HEK293 (cell line): ENCODE results near the gene HPCAL1.

ENCODE experiments used
- CTCF ChIA-PET: fragments of 350-600 bp; formaldehyde crosslinking; extraction: SDS; loops from one replicate; lab custom pipeline; 2021; ENCODE audit warnings: antibody characterized with exemption; lab: Yijun Ruan, JAX
- POLR2A ChIA-PET: fragments of 300-600 bp; formaldehyde crosslinking; extraction: SDS; loops from one replicate; lab custom pipeline; 2020; ENCODE audit warnings: antibody characterized with exemption, inconsistent platforms; lab: Yijun Ruan, JAX
- H3K27ac ChIP-seq: fragments of 200-500 bp; sonication (Bioruptor generic); 2 replicates; pipeline ENCODE4 v1.5.1; 2014; ENCODE audit warnings: low read depth, low read length, control low read depth, inconsistent platforms; ENCODE audit errors: extremely low read depth
- H3K36me3 ChIP-seq, 2 experiments: fragments of 200-500 bp in 1 of 2; sonication (Bioruptor generic) in 1 of 2; 1 replicate in 1 of 2; 2 replicates in 1 of 2; pipeline ENCODE4 v1.5.1; 2014 to 2017; ENCODE audit warnings: inconsistent platforms in 2 of 2, low read length in 2 of 2; ENCODE audit not compliant: control insufficient read depth in 2 of 2, insufficient read depth in 1 of 2
- H3K4me1 ChIP-seq: fragments of 200-500 bp; sonication (Bioruptor generic); 2 replicates; pipeline ENCODE4 v1.5.1; 2014; ENCODE audit warnings: mild to moderate bottlenecking, low read length, inconsistent platforms; ENCODE audit not compliant: control insufficient read depth, insufficient read depth
- H3K4me3 ChIP-seq: 2 replicates; pipeline ENCODE4 v1.5.1; 2011; ENCODE audit warnings: low read depth, mild to moderate bottlenecking, control low read depth, low read length, moderate library complexity
- H3K9me3 ChIP-seq: fragments of 200-500 bp; sonication (Bioruptor generic); 2 replicates; pipeline ENCODE4 v1.5.1; 2014; ENCODE audit warnings: low read depth, low read length, inconsistent platforms; ENCODE audit not compliant: control insufficient read depth, insufficient read depth
- BCL11B ChIP-seq: fragments of 450-650 bp; formaldehyde crosslinking; IDR thresholded peaks from 2 replicates; pipeline ENCODE4 v1.5.1; 2016; ENCODE audit warnings: low read depth, missing biosample characterization, missing genetic modification characterization
- EGR2 ChIP-seq: fragments of 450-650 bp; formaldehyde crosslinking; IDR thresholded peaks from 2 replicates; pipeline ENCODE4 v1.5.1; 2016; ENCODE audit warnings: low read depth, missing biosample characterization, missing genetic modification characterization
- FEZF1 ChIP-seq: fragments of 450-650 bp; formaldehyde crosslinking; IDR thresholded peaks from 2 replicates; pipeline ENCODE4 v1.5.1; 2016; ENCODE audit warnings: missing biosample characterization, missing genetic modification characterization
- GLIS1 ChIP-seq: fragments of 450-650 bp; formaldehyde crosslinking; IDR thresholded peaks from 2 replicates; pipeline ENCODE4 v1.5.1; 2016; ENCODE audit warnings: missing biosample characterization, missing genetic modification characterization
- KLF1 ChIP-seq: fragments of 450-650 bp; formaldehyde crosslinking; IDR thresholded peaks from 2 replicates; pipeline ENCODE4 v1.5.1; 2016; ENCODE audit warnings: missing biosample characterization, missing genetic modification characterization
- MYNN ChIP-seq: fragments of 450-650 bp; formaldehyde crosslinking; IDR thresholded peaks from 2 replicates; pipeline ENCODE4 v1.5.1; 2016; ENCODE audit warnings: missing biosample characterization, missing genetic modification characterization, borderline replicate concordance
- OSR2 ChIP-seq: fragments of 450-650 bp; formaldehyde crosslinking; IDR thresholded peaks from 2 replicates; pipeline ENCODE4 v1.5.1; 2016; ENCODE audit warnings: missing biosample characterization, missing genetic modification characterization
- OVOL3 ChIP-seq: fragments of 450-650 bp; formaldehyde crosslinking; IDR thresholded peaks from 2 replicates; pipeline ENCODE4 v1.5.1; 2016; ENCODE audit warnings: missing biosample characterization, missing genetic modification characterization
- PBX3 ChIP-seq: sonication (generic); formaldehyde crosslinking; IDR thresholded peaks from 2 replicates; pipeline ENCODE4 v1.8.1; 2022; ENCODE audit warnings: mild to moderate bottlenecking, moderate library complexity, missing genetic modification reagents
- PRDM1 ChIP-seq: fragments of 450-650 bp; formaldehyde crosslinking; IDR thresholded peaks from 2 replicates; pipeline ENCODE4; 2016; ENCODE audit warnings: missing biosample characterization, missing genetic modification characterization
- SCRT1 ChIP-seq: fragments of 450-650 bp; formaldehyde crosslinking; IDR thresholded peaks from 2 replicates; pipeline ENCODE4 v1.5.1; 2016; ENCODE audit warnings: missing biosample characterization, missing genetic modification characterization, borderline replicate concordance
- SCRT2 ChIP-seq: fragments of 450-650 bp; formaldehyde crosslinking; IDR thresholded peaks from 2 replicates; pipeline ENCODE4 v1.5.1; 2016; ENCODE audit warnings: missing biosample characterization, missing genetic modification characterization
- ZBTB17 ChIP-seq: fragments of 450-650 bp; formaldehyde crosslinking; IDR thresholded peaks from 2 replicates; pipeline ENCODE4 v1.5.1; 2016; ENCODE audit warnings: missing biosample characterization, missing genetic modification characterization
- ZBTB49 ChIP-seq: fragments of 450-650 bp; formaldehyde crosslinking; IDR thresholded peaks from 2 replicates; pipeline ENCODE4 v1.5.1; 2016; ENCODE audit warnings: missing biosample characterization, missing genetic modification characterization, low read depth
- ZFHX2 ChIP-seq: fragments of 450-650 bp; formaldehyde crosslinking; conservative IDR thresholded peaks from 2 replicates; pipeline ENCODE4 v1.5.1; 2016; ENCODE audit warnings: missing biosample characterization, missing genetic modification characterization
- ZIC2 ChIP-seq: fragments of 450-650 bp; formaldehyde crosslinking; IDR thresholded peaks from 2 replicates; pipeline ENCODE4 v1.5.1; 2016; ENCODE audit warnings: missing biosample characterization, missing genetic modification characterization
- ZNF114 ChIP-seq: fragments of 450-650 bp; formaldehyde crosslinking; IDR thresholded peaks from 2 replicates; pipeline ENCODE4 v1.5.0; 2017; ENCODE audit warnings: missing biosample characterization, missing genetic modification characterization
- ZNF140 ChIP-seq: fragments of 450-650 bp; formaldehyde crosslinking; IDR thresholded peaks from 2 replicates; pipeline ENCODE4 v1.5.1; 2016; ENCODE audit warnings: missing biosample characterization, missing genetic modification characterization
- ZNF169 ChIP-seq: fragments of 450-650 bp; formaldehyde crosslinking; IDR thresholded peaks from 2 replicates; pipeline ENCODE4 v1.5.1; 2016; ENCODE audit warnings: missing biosample characterization, missing genetic modification characterization
- ZNF175 ChIP-seq: fragments of 450-650 bp; formaldehyde crosslinking; IDR thresholded peaks from 2 replicates; pipeline ENCODE4 v1.5.1; 2016; ENCODE audit warnings: missing biosample characterization, missing genetic modification characterization
- ZNF354C ChIP-seq: fragments of 450-650 bp; formaldehyde crosslinking; IDR thresholded peaks from 2 replicates; pipeline ENCODE4 v1.5.1; 2016; ENCODE audit warnings: missing biosample characterization, missing genetic modification characterization, low read depth, borderline replicate concordance
- ZNF416 ChIP-seq: fragments of 450-650 bp; formaldehyde crosslinking; IDR thresholded peaks from 2 replicates; pipeline ENCODE4 v1.5.1; 2016; ENCODE audit warnings: missing biosample characterization, missing genetic modification characterization
- ZNF514 ChIP-seq: fragments of 450-650 bp; formaldehyde crosslinking; IDR thresholded peaks from 2 replicates; pipeline ENCODE4 v1.5.1; 2016; ENCODE audit warnings: missing biosample characterization, missing genetic modification characterization
- ZNF600 ChIP-seq: fragments of 450-650 bp; formaldehyde crosslinking; IDR thresholded peaks from 2 replicates; pipeline ENCODE4 v1.5.1; 2016; ENCODE audit warnings: missing biosample characterization, missing genetic modification characterization
- ZNF626 ChIP-seq: fragments of 450-650 bp; sonication (Bioruptor Pico); formaldehyde crosslinking; IDR thresholded peaks from 2 replicates; pipeline ENCODE4 v1.5.1; 2018; ENCODE audit warnings: missing biosample characterization, missing genetic modification characterization, inconsistent platforms
- ZNF654 ChIP-seq: fragments of 450-650 bp; formaldehyde crosslinking; IDR thresholded peaks from 2 replicates; pipeline ENCODE4 v1.5.1; 2016; ENCODE audit warnings: low read depth, missing biosample characterization, missing genetic modification characterization
- ZNF707 ChIP-seq: fragments of 450-650 bp; formaldehyde crosslinking; IDR thresholded peaks from 2 replicates; pipeline ENCODE4 v1.5.1; 2016; ENCODE audit warnings: missing biosample characterization, missing genetic modification characterization
- ZSCAN30 ChIP-seq: fragments of 450-650 bp; IDR thresholded peaks from 2 replicates; pipeline ENCODE4 v1.5.1; 2018; ENCODE audit warnings: missing biosample characterization, mild to moderate bottlenecking, missing genetic modification characterization, moderate library complexity
- TF ChIP-seq, protein P1 (sequence below): fragments of 450-650 bp; formaldehyde crosslinking; IDR thresholded peaks from 2 replicates; pipeline ENCODE4 v1.5.1; 2016; ENCODE audit warnings: missing biosample characterization, missing genetic modification characterization
- TF ChIP-seq, protein P2 (sequence below): fragments of 450-650 bp; formaldehyde crosslinking; IDR thresholded peaks from 2 replicates; pipeline ENCODE4 v1.5.1; 2017; ENCODE audit warnings: missing biosample characterization, mild to moderate bottlenecking, missing genetic modification characterization, moderate library complexity

HPCAL1 gene

DNA sequence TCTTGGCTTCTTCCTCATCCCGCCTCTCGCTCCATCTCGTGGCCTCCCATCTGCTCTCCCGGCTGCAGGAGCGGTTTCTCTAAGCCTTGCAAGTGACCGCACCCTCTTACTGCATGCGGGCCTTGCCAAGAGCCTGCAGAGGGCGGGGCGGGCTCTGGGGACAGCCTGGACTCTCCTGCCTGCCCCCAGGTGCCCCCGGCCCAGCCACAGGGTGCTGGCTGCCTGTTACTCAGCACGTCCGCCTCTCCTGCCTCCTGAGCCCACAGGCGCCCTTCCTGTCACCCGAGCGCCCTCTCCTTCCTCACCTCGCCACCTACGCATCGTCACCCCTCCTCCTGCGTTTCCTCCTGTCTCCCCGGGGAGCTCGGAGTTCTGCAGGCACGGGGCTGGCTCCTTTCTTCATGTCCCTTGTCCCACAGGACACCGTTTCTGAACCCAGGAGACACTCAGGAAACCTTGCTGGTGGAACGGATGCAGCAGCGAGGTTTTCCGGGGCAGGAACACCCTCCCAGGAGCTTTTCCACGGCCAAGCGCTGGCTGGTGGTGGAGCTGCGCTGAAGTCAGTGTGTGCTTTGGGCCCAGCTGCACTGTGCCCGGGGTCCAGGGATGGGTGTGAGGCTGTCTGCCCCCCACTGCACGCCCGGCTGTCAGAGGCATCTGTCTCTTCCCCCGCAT lies 28.5 kb downstream of the HPCAL1 start (continued):
- TF ChIP-seq KLF1 (tag by site-specific recombination) (peak; percentile 66), ZFHX2 (0 out of 2 replicates have a peak, but pooled peaks have one; percentile 5), OVOL3 (no peak), ZNF140 (tag by site-specific recombination) (no peak), MYNN (tag by site-specific recombination) (no peak), PRDM1 (tag by site-specific recombination) (no peak)

GRCh38 chr2:10331702-10332401 lies 29.1 kb downstream of the HPCAL1 start:
- H3K4me1 ChIP-seq = peaks cover 6% of the 10 kb centered on the region
- POLR2A ChIA-PET = interaction anchor here (1.0 kb wide), 1 partner anchor 11 kb away, joined by 3 read pairs; no protein-coding TSS in a partner anchor

GRCh38 chr2:10332402-10333246 lies 29.9 kb downstream of the HPCAL1 start:
- H3K4me3 ChIP-seq = no peak overlapping the region
- ChIA-PET CTCF (interaction anchor here (1.0 to 1.2 kb wide), 2 partner anchors 21 to 102 kb away, joined by 3 to 5 read pairs; no protein-coding TSS in a partner anchor), POLR2A (interaction anchor here (1.0 kb wide), 1 partner anchor 10 kb away, joined by 3 read pairs; no protein-coding TSS in a partner anchor)
- peak overlapping the region; percentile 19; the same call in 1 of the 2 replicates for H3K27ac ChIP-seq
- H3K4me1 ChIP-seq = 0 out of 2 replicates have a peak, but pooled peaks cover 3% of the 10 kb centered on the region
- no peaks in the 10 kb centered on the region for H3K9me3 ChIP-seq
- H3K36me3 ChIP-seq = no peaks in the 10 kb centered on the region
- no peak for TF ChIP-seq ZNF169 (tag by site-specific recombination)
- TF ChIP-seq ZNF416 (tag by site-specific recombination) = no peak
- TF ChIP-seq ZBTB49 = no peak
- TF ChIP-seq ZBTB17 = no peak
- no peak for TF ChIP-seq ZNF354C (tag by site-specific recombination)
- no peak for TF ChIP-seq OSR2 (tag by site-specific recombination)
- TF ChIP-seq, protein P1, sequence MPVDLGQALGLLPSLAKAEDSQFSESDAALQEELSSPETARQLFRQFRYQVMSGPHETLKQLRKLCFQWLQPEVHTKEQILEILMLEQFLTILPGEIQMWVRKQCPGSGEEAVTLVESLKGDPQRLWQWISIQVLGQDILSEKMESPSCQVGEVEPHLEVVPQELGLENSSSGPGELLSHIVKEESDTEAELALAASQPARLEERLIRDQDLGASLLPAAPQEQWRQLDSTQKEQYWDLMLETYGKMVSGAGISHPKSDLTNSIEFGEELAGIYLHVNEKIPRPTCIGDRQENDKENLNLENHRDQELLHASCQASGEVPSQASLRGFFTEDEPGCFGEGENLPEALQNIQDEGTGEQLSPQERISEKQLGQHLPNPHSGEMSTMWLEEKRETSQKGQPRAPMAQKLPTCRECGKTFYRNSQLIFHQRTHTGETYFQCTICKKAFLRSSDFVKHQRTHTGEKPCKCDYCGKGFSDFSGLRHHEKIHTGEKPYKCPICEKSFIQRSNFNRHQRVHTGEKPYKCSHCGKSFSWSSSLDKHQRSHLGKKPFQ (tag by site-specific recombination) = no peak
- TF ChIP-seq ZIC2 = peak; percentile 38; the same call in 1 of the 2 replicates
- no peak for TF ChIP-seq ZNF114 (tag by site-specific recombination)
- TF ChIP-seq ZNF626 (tag by site-specific recombination) = no peak
- TF ChIP-seq, protein P2, sequence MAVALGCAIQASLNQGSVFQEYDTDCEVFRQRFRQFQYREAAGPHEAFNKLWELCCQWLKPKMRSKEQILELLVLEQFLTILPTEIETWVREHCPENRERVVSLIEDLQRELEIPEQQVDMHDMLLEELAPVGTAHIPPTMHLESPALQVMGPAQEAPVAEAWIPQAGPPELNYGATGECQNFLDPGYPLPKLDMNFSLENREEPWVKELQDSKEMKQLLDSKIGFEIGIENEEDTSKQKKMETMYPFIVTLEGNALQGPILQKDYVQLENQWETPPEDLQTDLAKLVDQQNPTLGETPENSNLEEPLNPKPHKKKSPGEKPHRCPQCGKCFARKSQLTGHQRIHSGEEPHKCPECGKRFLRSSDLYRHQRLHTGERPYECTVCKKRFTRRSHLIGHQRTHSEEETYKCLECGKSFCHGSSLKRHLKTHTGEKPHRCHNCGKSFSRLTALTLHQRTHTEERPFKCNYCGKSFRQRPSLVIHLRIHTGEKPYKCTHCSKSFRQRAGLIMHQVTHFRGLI (tag by site-specific recombination) = peak; percentile 92
- no peak for TF ChIP-seq ZNF654 (tag by site-specific recombination)

More at GRCh38 chr2:10331702-10332401, 29.1 kb downstream of the HPCAL1 start:
- Histone ChIP-seq H3K27ac (no peak overlapping the region), H3K36me3 (no peaks in the 10 kb centered on the region), H3K4me3 (no peak overlapping the region), H3K9me3 (no peaks in the 10 kb centered on the region)
- peak; percentile 99 for TF ChIP-seq SCRT1 (tag by site-specific recombination)
- 0 out of 2 replicates have a peak, but pooled peaks have one; percentile 8 for TF ChIP-seq EGR2 (tag by site-specific recombination)
- TF ChIP-seq ZNF514 = no peak
- TF ChIP-seq ZNF600 (tag by site-specific recombination) = no peak
- TF ChIP-seq PBX3 = no peak
- no peak for TF ChIP-seq GLIS1 (tag by site-specific recombination)
- TF ChIP-seq FEZF1 = no peak
- no peak for TF ChIP-seq ZNF175 (tag by site-specific recombination)
- TF ChIP-seq ZNF707 (tag by site-specific recombination) = no peak
- no peak for TF ChIP-seq ZSCAN30
- TF ChIP-seq SCRT2 (tag by site-specific recombination) = peak; percentile 100
- TF ChIP-seq BCL11B = no peak
- CTCF ChIA-PET = interaction anchor here (1.0 to 1.2 kb wide), 2 partner anchors 22 to 103 kb away, joined by 3 to 5 read pairs; no protein-coding TSS in a partner anchor
